Hepatocyte (in vitro differentiated cells): ENCODE data around the gene ARIH1.

Experiments used
- CTCF ChIP-seq: fragments of 200-600 bp; sonication (generic); IDR thresholded peaks from 2 replicates; pipeline ENCODE4 v1.5.1; 2016; ENCODE audit warnings: antibody characterized with exemption, mild to moderate bottlenecking; ENCODE audit not compliant: poor library complexity
- EZH2 ChIP-seq: fragments of 200-600 bp; sonication (generic); IDR thresholded peaks from 2 replicates; pipeline ENCODE4 v1.6.1; 2016; ENCODE audit warnings: antibody characterized with exemption, mild to moderate bottlenecking, borderline replicate concordance
- EZH2phosphoT487 ChIP-seq: fragments of 200-600 bp; sonication (generic); IDR thresholded peaks from one replicate; pipeline ENCODE4 v1.6.1; 2018; ENCODE audit warnings: antibody characterized with exemption, mild to moderate bottlenecking, low read depth, moderate library complexity; ENCODE audit not compliant: unreplicated experiment, severe bottlenecking

GRCh38 chr15:72451224-72451623 is 22.9 kb upstream of the ARIH1 start:
- no peak for TF ChIP-seq CTCF
- no peak for TF ChIP-seq EZH2phosphoT487
- no peak for TF ChIP-seq EZH2
